ENCODE measurements around the gene BOLA1. TPM values are rescaled to one million over a fixed set of nuclear protein-coding genes. Genes with fewer than 3 reads are reported as not detected.

The BOLA1 gene
- total RNA-seq, 1 donor from 2014 or later: 17.1 TPM

GRCh38 chr1:149927563-149928400 is 28.4 kb downstream of the BOLA1 start, which contains the start of gene SF3B4:
SF3B4 (minus strand) TSS chr1:149927803; CDS start chr1:149927759, 44 bp downstream.
- intact Hi-C loops (cut with micrococcal nuclease): loop anchor here (1.0 to 5.0 kb wide), 9 partner anchors 10 to 1081 kb away; partner anchors contain the start of genes BOLA1, OTUD7B, PRUNE1 and SV2A

GRCh38 chr1:149928401-149928724 is 29.0 kb downstream of the BOLA1 start:
- intact Hi-C loops (cut with micrococcal nuclease): loop anchor here (2.0 to 5.0 kb wide), 2 partner anchors 224 to 1080 kb away; partner anchors contain the start of gene PRUNE1

- intact Hi-C loops (cut with micrococcal nuclease): loop anchor here (2.0 to 10.0 kb wide), 3 partner anchors 222 to 1079 kb away; partner anchors contain the start of genes PRUNE1 and TARS2
Measured at GRCh38 chr1:149929856-149930255, 30.5 kb downstream of the BOLA1 start.

- intact Hi-C loops (cut with micrococcal nuclease): loop anchor here (10.0 kb wide), 1 partner anchor 554 kb away; the partner anchor contains the start of gene TARS2
Measured at GRCh38 chr1:149931212-149931790, 31.9 kb downstream of the BOLA1 start.

GRCh38 chr1:149932474-149932873 is 33.1 kb downstream of the BOLA1 start:
- intact Hi-C loops (cut with micrococcal nuclease): loop anchor here (10.0 kb wide), 1 partner anchor 552 kb away; the partner anchor contains the start of gene TARS2

- intact Hi-C loops (cut with micrococcal nuclease): loop anchor here (10.0 kb wide), 1 partner anchor 552 kb away; the partner anchor contains the start of gene TARS2
Measured at GRCh38 chr1:149933208-149933607, 33.8 kb downstream of the BOLA1 start.

- intact Hi-C loops (cut with micrococcal nuclease): loop anchor here (10.0 kb wide), 1 partner anchor 550 kb away; the partner anchor contains the start of gene TARS2
Measured at GRCh38 chr1:149934356-149934755, 35.0 kb downstream of the BOLA1 start.

GRCh38 chr1:149936170-149936991 is 37.0 kb downstream of the BOLA1 start, which contains the start of gene MTMR11:
MTMR11 (minus strand) TSS chr1:149936879; CDS start chr1:149936647, 232 bp downstream.
- intact Hi-C loops (cut with micrococcal nuclease): loop anchor here (10.0 kb wide), 1 partner anchor 548 kb away; the partner anchor contains the start of gene TARS2

- intact Hi-C loops (cut with micrococcal nuclease): loop anchor here (10.0 kb wide), 1 partner anchor 548 kb away; the partner anchor contains the start of gene TARS2
Measured at GRCh38 chr1:149936992-149937705, 37.8 kb downstream of the BOLA1 start.

- intact Hi-C loops (cut with micrococcal nuclease): loop anchor here (10.0 kb wide), 1 partner anchor 547 kb away; the partner anchor contains the start of gene TARS2
Measured at GRCh38 chr1:149937759-149938158, 38.4 kb downstream of the BOLA1 start.

- intact Hi-C loops (cut with micrococcal nuclease): loop anchor here (1.0 to 10.0 kb wide), 3 partner anchors 11 to 546 kb away; partner anchors contain the start of genes SF3B4 and TARS2
Measured at GRCh38 chr1:149938668-149939003, 39.3 kb downstream of the BOLA1 start.

GRCh38 chr1:149940427-149940826 is 41.1 kb downstream of the BOLA1 start:
- intact Hi-C loops (cut with micrococcal nuclease): no loop called here

- intact Hi-C loops (cut with micrococcal nuclease): no loop called here
Measured at GRCh38 chr1:149942207-149942606, 42.8 kb downstream of the BOLA1 start.

- intact Hi-C loops (cut with micrococcal nuclease): no loop called here
Measured at GRCh38 chr1:149942885-149943284, 43.5 kb downstream of the BOLA1 start.

- intact Hi-C loops (cut with micrococcal nuclease): no loop called here
Measured at GRCh38 chr1:149945206-149945605, 45.8 kb downstream of the BOLA1 start.

- intact Hi-C loops (cut with micrococcal nuclease): no loop called here
Measured at GRCh38 chr1:149949911-149950310, 50.5 kb downstream of the BOLA1 start.

All from T-helper 1 cell treated with Interleukin-12 subunit alpha and Interleukin-12 subunit beta and Interleukin-4 antibody, amounts not matched to agents 30 ng/mL and 1 ng/mL, for 36 hours (primary cell).